DND-41 (cell line): ENCODE results near the gene OSCP1.

Experiments used
- CTCF ChIP-seq: IDR thresholded peaks from 2 replicates; pipeline ENCODE4 v1.5.1; 2012; ENCODE audit warnings: borderline replicate concordance, low read length, moderate library complexity, mild to moderate bottlenecking; ENCODE audit not compliant: poor library complexity, severe bottlenecking; ENCODE audit errors: extremely low read depth
- EZH2 ChIP-seq: IDR thresholded peaks from 3 replicates; pipeline ENCODE4 v1.6.1; 2012; ENCODE audit warnings: borderline replicate concordance, low read depth, mild to moderate bottlenecking, moderate library complexity, low read length, inconsistent platforms; ENCODE audit not compliant: severe bottlenecking

GRCh38 chr1:36400825-36401601 is 49.2 kb downstream of the OSCP1 start:
- no peak for TF ChIP-seq CTCF
- no peak for TF ChIP-seq EZH2
